ENCODE measurements around the gene SERBP1.

Gene SERBP1

GRCh38 chr1:67368046-67368514, 62.1 kb downstream of the SERBP1 start:
- H3K27me3 ChIP-seq (ENCODE audit: control insufficient read depth, low read length), result peaks cover 13% of the 10 kb centered on the region
- H3K36me3 ChIP-seq (ENCODE audit: control insufficient read depth, low read length), result no peaks in the 10 kb centered on the region
- H3K9me3 ChIP-seq (ENCODE audit: control insufficient read depth, insufficient read depth, low read length), result no peaks in the 10 kb centered on the region
- no peaks in the 10 kb centered on the region for H3K4me1 ChIP-seq (ENCODE audit: control insufficient read depth, low read length)
- no peak for TF ChIP-seq EZH2phosphoT487 (IDR thresholded peaks at IDR 0.05; ENCODE audit: borderline replicate concordance, low read length)
- TF ChIP-seq CTCF (IDR thresholded peaks at IDR 0.05; ENCODE audit: low read depth, low read length, poor library complexity, severe bottlenecking), result no peak
- H3F3A ChIP-seq (ENCODE audit: control insufficient read depth, insufficient read depth), result no peaks in the 10 kb centered on the region
- H3K27ac ChIP-seq (ENCODE audit: low read depth, low read length), result no peak overlapping the region
- H3K4me2 ChIP-seq (ENCODE audit: low read length), result no peak overlapping the region
- no peaks in the 10 kb centered on the region for H3K79me2 ChIP-seq (ENCODE audit: control insufficient read depth, low read length)
- no peaks in the 10 kb centered on the region for H3K9me2 ChIP-seq (replicated peaks; ENCODE audit: control insufficient read depth, low read length)
- H4K20me1 ChIP-seq (ENCODE audit: control insufficient read depth, insufficient read depth, low read depth, low read length), result no peaks in the 10 kb centered on the region
- H3K4me3 ChIP-seq (ENCODE audit: low read length), result no peak overlapping the region

- H3K79me2 ChIP-seq (ENCODE audit: control insufficient read depth, low read length), result no peaks in the 10 kb centered on the region
- H3K27ac ChIP-seq (ENCODE audit: low read depth, low read length), result no peak overlapping the region
- H3K4me2 ChIP-seq (ENCODE audit: low read length), result no peak overlapping the region
- H3K27me3 ChIP-seq (ENCODE audit: control insufficient read depth, low read length), result peaks cover 13% of the 10 kb centered on the region
- no peaks in the 10 kb centered on the region for H3K9me2 ChIP-seq (replicated peaks; ENCODE audit: control insufficient read depth, low read length)
- H3K36me3 ChIP-seq (ENCODE audit: control insufficient read depth, low read length), result no peaks in the 10 kb centered on the region
- H4K20me1 ChIP-seq (ENCODE audit: control insufficient read depth, insufficient read depth, low read depth, low read length), result no peaks in the 10 kb centered on the region
- H3F3A ChIP-seq (ENCODE audit: control insufficient read depth, insufficient read depth), result no peaks in the 10 kb centered on the region
- H3K9me3 ChIP-seq (ENCODE audit: control insufficient read depth, insufficient read depth, low read length), result no peaks in the 10 kb centered on the region
- no peak overlapping the region for H3K4me3 ChIP-seq (ENCODE audit: low read length)
- H3K4me1 ChIP-seq (ENCODE audit: control insufficient read depth, low read length), result no peaks in the 10 kb centered on the region
- TF ChIP-seq EZH2phosphoT487 (IDR thresholded peaks at IDR 0.05; ENCODE audit: borderline replicate concordance, low read length), result no peak
- no peak for TF ChIP-seq CTCF (IDR thresholded peaks at IDR 0.05; ENCODE audit: low read depth, low read length, poor library complexity, severe bottlenecking)
Measured at GRCh38 chr1:67367370-67368045, 62.7 kb downstream of the SERBP1 start.

- Histone ChIP-seq H3K36me3 (ENCODE audit: control insufficient read depth, low read length) (no peaks in the 10 kb centered on the region), H3K79me2 (ENCODE audit: control insufficient read depth, low read length) (no peaks in the 10 kb centered on the region), H3K27me3 (ENCODE audit: control insufficient read depth, low read length) (peaks cover 15% of the 10 kb centered on the region), H3K27ac (ENCODE audit: low read depth, low read length) (no peak overlapping the region), H3K4me1 (ENCODE audit: control insufficient read depth, low read length) (no peaks in the 10 kb centered on the region), H4K20me1 (ENCODE audit: control insufficient read depth, insufficient read depth, low read depth, low read length) (no peaks in the 10 kb centered on the region), H3K9me3 (ENCODE audit: control insufficient read depth, insufficient read depth, low read length) (no peaks in the 10 kb centered on the region), H3F3A (ENCODE audit: control insufficient read depth, insufficient read depth) (no peaks in the 10 kb centered on the region), H3K4me2 (ENCODE audit: low read length) (no peak overlapping the region), H3K9me2 (replicated peaks; ENCODE audit: control insufficient read depth, low read length) (no peaks in the 10 kb centered on the region), H3K4me3 (ENCODE audit: low read length) (no peak overlapping the region)
- no peak for TF ChIP-seq CTCF (IDR thresholded peaks at IDR 0.05; ENCODE audit: low read depth, low read length, poor library complexity, severe bottlenecking)
- TF ChIP-seq EZH2phosphoT487 (IDR thresholded peaks at IDR 0.05; ENCODE audit: borderline replicate concordance, low read length), result no peak
Measured at GRCh38 chr1:67361641-67362040, 68.6 kb downstream of the SERBP1 start.
